Prostate gland (tissue), 2 donors: Measurements from ENCODE around the gene RASAL2. TPM values are rescaled to one million over a fixed set of nuclear protein-coding genes. Genes with fewer than 3 reads are reported as not detected.

Source experiments
- DNase-seq: peaks from one replicate; pipeline ENCODE4 v3.0.0-alpha.2; 2019; ENCODE audit warnings: low spot score
- H3K27ac ChIP-seq, 2 donors: fragments of 200-600 bp; sonication (generic); 2 replicates each; pipeline ENCODE4 v1.5.1; 2017 to 2019
- H3K27me3 ChIP-seq: fragments of 200-600 bp; sonication (generic); replicated peaks from 2 replicates; pipeline ENCODE4 v1.5.1; 2019; ENCODE audit not compliant: insufficient read depth
- H3K36me3 ChIP-seq, 2 donors: fragments of 200-600 bp; sonication (generic); 1 replicate in 1 of 2; 2 replicates in 1 of 2; pipeline versions ENCODE4 v1.5.1 to v1.8.1; 2017 to 2019
- H3K4me1 ChIP-seq: fragments of 200-600 bp; sonication (generic); replicated peaks from 2 replicates; pipeline ENCODE4 v1.5.1; 2019
- H3K4me3 ChIP-seq, 2 donors: fragments of 200-600 bp; sonication (generic); 2 replicates each; pipeline ENCODE4 v1.5.1; 2017 to 2019
- H3K9me3 ChIP-seq: fragments of 200-600 bp; sonication (generic); 2 replicates; pipeline ENCODE4 v1.5.1; 2017
- CTCF ChIP-seq, 4 experiments: fragments of 200-600 bp in 2 of 4; fragments of 450-650 bp in 2 of 4; sonication (generic) in 2 of 4; IDR thresholded peaks; 1 replicate in 3 of 4; 2 replicates in 1 of 4; pipeline ENCODE4 v1.5.1; 2016 to 2019; ENCODE audit warnings: antibody characterized with exemption in 4 of 4, mild to moderate bottlenecking in 2 of 4, moderate library complexity in 2 of 4
- POLR2A ChIP-seq: fragments of 450-650 bp; IDR thresholded peaks from one replicate; pipeline ENCODE4 v1.6.1; 2016; ENCODE audit warnings: antibody characterized with exemption, mild to moderate bottlenecking
- POLR2AphosphoS5 ChIP-seq: sonication (generic); formaldehyde crosslinking; IDR thresholded peaks from one replicate; pipeline ENCODE4 v1.6.1; 2017; ENCODE audit warnings: antibody characterized with exemption
- WGBS: methylation state at CpG from one replicate; pipeline ENCODE4 v1.1.5; 2018; 5-methylcytosine and 5-hydroxymethylcytosine counted together
- intact Hi-C: fragments of 100-400 bp; cut with DNase I; formaldehyde crosslinking; loops from one replicate; pipeline ENCODE4 v1.14.2; 2022
- total RNA-seq, 2 donors: library from RNA; depleted of rRNA; stranded (reverse); fragments of >200 nt; gene quantifications; one replicate each; pipeline ENCODE4 v1.1.0, GENCODE V29; 2016

RASAL2 gene
- total RNA-seq, 2 donors from 2014 or later = 9.2 to 36.9 TPM

- Histone ChIP-seq H3K9me3 (no peaks in the 10 kb centered on the region), H3K27ac (no peak overlapping the region), H3K36me3 (no peaks in the 10 kb centered on the region), H3K27me3 (no peaks in the 10 kb centered on the region), H3K4me1 (no peaks in the 10 kb centered on the region), H3K4me3 (no peak overlapping the region)
- TF ChIP-seq POLR2A = no peak
- TF ChIP-seq POLR2AphosphoS5 = no peak
- TF ChIP-seq CTCF (IDR thresholded peaks at IDR 0.05) = no peak
- 97% methylated on average over 3 of the region's 3 CpGs for WGBS
- intact Hi-C loops = no loop called here
- DNase-seq = no peak
Measured at GRCh38 chr1:178452013-178452412, 358.1 kb downstream of the RASAL2 start.

- Histone ChIP-seq H3K36me3 (no peaks in the 10 kb centered on the region), H3K4me1 (no peaks in the 10 kb centered on the region), H3K9me3 (no peaks in the 10 kb centered on the region), H3K4me3 (no peak overlapping the region), H3K27ac (no peak overlapping the region), H3K27me3 (no peaks in the 10 kb centered on the region)
- intact Hi-C loops = no loop called here
- TF ChIP-seq POLR2AphosphoS5 (no peak), CTCF (IDR thresholded peaks at IDR 0.05) (no peak), POLR2A (no peak)
- 94% methylated on average over 13 of the region's 13 CpGs for WGBS
- no peak for DNase-seq
Measured at GRCh38 chr1:178456472-178456871, 362.6 kb downstream of the RASAL2 start.

- no peak for DNase-seq
- 97% methylated on average over 5 of the region's 5 CpGs for WGBS
- H3K27me3 ChIP-seq = no peaks in the 10 kb centered on the region
- H3K27ac ChIP-seq = no peak overlapping the region
- TF ChIP-seq POLR2A (no peak), CTCF (IDR thresholded peaks at IDR 0.05) (no peak), POLR2AphosphoS5 (no peak)
- H3K9me3 ChIP-seq = no peaks in the 10 kb centered on the region
- no peaks in the 10 kb centered on the region for H3K4me1 ChIP-seq
- no peak overlapping the region for H3K4me3 ChIP-seq
- intact Hi-C loops = no loop called here
- no peaks in the 10 kb centered on the region for H3K36me3 ChIP-seq
Measured at GRCh38 chr1:178457651-178458050, 363.7 kb downstream of the RASAL2 start.

GRCh38 chr1:178458203-178458602, 364.3 kb downstream of the RASAL2 start:
- 98% methylated on average over 10 of the region's 12 CpGs for WGBS
- intact Hi-C loops = no loop called here
- H3K27ac ChIP-seq = no peak overlapping the region
- TF ChIP-seq POLR2A = no peak
- no peak for TF ChIP-seq POLR2AphosphoS5
- TF ChIP-seq CTCF (IDR thresholded peaks at IDR 0.05) = no peak
- H3K9me3 ChIP-seq = no peaks in the 10 kb centered on the region
- no peaks in the 10 kb centered on the region for H3K27me3 ChIP-seq
- no peak for DNase-seq
- H3K4me3 ChIP-seq = no peak overlapping the region
- H3K4me1 ChIP-seq = no peaks in the 10 kb centered on the region
- H3K36me3 ChIP-seq = no peaks in the 10 kb centered on the region

GRCh38 chr1:178461104-178461503, 367.2 kb downstream of the RASAL2 start:
- Histone ChIP-seq H3K36me3 (no peaks in the 10 kb centered on the region), H3K4me1 (no peaks in the 10 kb centered on the region), H3K27ac (no peak overlapping the region), H3K4me3 (no peak overlapping the region), H3K27me3 (no peaks in the 10 kb centered on the region), H3K9me3 (no peaks in the 10 kb centered on the region)
- intact Hi-C loops = no loop called here
- no peak for DNase-seq
- TF ChIP-seq POLR2A = no peak
- no peak for TF ChIP-seq POLR2AphosphoS5
- no peak for TF ChIP-seq CTCF (IDR thresholded peaks at IDR 0.05)
- WGBS = 85% methylated on average over 2 of the region's 2 CpGs
